HG03442 (cell line): ENCODE data around the gene SDR9C7.
"Not testable (repeated sequence)": the region's sequence is repeated elsewhere in the genome, so short reads cannot be mapped to it uniquely, and the experiment has no call there.

Source experiments
- ATAC-seq: cut with Tn5 transposase; IDR thresholded peaks from one replicate; pipeline ENCODE4 v1.9.1; 2021; ENCODE audit warnings: mild to moderate bottlenecking, moderate library complexity; ENCODE audit not compliant: unreplicated experiment

SDR9C7 gene

GRCh38 chr12:56879240-56880124 is 54.7 kb downstream of the SDR9C7 start:
- ATAC-seq = not testable (repeated sequence)

GRCh38 chr12:56878010-56878339 is 56.2 kb downstream of the SDR9C7 start:
- no peak for ATAC-seq

- no peak for ATAC-seq
These were observed 56.8 kb downstream of the SDR9C7 start for GRCh38 chr12:56877195-56878009.

- no peak for ATAC-seq
These were observed 59.4 kb downstream of the SDR9C7 start for GRCh38 chr12:56874821-56875220.

- ATAC-seq = no peak
These were observed 60.8 kb downstream of the SDR9C7 start for GRCh38 chr12:56873382-56873781.
